ENCODE data around the gene SKOR1.
A peak's percentile ranks its signal among the peaks of the same experiment; 100 is the strongest.

SKOR1 gene

DNA sequence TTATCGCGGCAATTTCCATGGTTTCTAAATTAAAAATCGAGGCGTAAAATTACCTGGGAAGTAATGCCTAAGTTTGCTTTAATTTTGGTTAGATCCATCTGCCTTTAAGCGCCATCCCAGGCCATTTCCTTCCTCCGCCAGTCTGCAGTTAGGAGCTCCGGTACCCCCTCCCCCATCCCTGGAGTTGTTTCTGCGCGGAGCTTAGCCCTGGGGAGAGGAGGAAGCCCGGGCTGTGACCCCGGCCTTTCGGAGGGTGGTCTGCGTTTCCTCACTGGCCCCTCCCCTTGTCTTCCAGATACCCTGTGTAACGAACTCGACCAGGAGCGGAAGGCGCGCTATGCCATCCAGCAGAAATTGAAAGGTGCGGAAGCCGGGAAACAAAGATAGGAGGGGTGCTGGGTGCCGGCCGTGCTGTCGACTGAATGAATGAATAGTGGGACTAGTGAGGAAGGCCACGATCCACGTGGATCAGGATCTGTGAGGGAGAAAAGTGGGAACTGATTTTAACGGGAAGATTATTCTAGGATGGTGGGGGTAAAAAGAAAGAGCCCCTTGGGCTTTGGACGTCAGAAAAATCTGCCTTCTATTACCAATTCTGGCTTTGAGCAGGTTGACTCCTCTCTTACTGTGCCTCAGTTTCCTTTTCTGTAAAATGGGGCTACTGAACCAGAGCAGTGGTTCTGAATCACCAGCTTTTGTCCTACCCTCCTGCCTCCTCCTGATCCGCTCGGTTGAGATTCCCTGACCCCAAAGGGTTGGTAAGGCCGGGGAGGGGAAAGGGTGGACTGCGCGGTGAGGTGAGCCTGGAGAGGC lies 7.8 kb downstream of the SKOR1 start:
- no peak for DNase-seq

DNA sequence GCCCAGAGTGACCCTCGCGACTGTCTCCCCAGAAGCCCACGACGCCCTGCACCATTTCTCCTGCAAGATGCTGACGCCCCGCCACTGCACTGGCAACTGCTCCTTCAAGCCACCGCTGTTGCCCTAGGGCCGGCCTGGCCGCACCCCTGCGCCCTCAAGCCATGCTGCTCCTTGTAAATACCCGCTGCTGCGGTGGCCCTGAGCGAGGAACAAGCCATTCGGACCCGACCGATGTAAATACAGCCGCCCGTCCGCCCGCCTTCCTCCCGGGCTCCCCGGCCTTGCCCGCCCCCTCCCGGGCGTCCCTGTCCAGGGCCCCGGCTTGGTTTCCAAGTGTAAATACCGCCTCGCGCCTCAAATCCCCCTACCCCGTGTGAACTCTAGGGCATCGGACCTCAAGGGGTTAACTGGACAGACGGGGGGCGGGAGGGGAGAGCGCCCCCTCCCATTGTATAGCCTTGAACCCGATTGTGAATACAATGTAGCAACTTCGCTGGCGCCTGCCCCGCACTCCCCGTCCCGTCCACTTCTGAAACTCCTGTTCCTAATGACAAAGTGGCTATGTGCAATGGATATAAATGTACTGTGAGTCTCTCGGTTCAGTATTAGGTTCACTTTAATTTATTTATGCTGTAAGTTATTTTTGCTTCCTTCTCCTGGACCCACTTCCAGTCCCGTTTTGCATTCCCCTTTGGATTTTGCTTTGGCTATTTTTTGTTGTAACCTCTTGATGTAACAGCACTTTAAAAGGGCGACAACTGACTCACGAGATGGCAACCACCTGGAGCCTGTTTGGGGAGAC lies 8.6 kb downstream of the SKOR1 start:
- no peak for DNase-seq

DNA sequence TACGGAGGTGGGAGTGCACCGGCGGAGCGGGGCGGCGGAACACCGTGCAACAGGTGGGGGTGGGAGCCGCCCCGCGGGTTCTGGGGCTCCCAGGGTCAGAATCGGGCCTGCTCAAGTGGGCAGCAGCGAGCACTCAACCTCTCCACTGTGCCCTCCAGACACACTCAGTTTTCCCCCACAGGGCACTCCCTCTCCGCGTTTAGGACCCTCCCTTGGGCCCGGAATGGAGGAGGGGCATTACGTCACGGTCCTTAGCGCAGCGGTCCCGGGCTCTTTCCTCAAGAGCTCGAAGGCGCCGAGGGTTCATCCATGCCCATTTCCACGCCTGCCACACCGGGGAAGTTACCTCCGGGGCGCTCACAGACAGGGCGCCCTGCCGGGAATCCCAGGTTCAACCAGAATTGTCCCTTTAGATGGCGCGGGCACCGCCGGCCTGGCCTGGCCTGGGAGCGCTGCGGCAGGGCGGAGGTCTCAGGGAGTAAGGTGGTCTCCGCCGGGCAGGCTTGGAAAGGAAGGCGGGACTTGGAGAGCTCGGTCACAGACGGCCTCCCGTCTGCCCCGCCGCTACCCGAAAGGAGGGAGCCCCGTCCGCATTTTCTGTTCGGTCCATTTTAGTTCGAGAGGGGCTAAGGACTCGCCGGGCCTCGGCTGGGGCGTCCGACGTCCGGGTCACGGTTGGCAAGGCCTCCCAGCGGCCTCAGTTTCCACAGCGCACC lies 9.4 kb downstream of the SKOR1 start:
- no peak for DNase-seq

DNA sequence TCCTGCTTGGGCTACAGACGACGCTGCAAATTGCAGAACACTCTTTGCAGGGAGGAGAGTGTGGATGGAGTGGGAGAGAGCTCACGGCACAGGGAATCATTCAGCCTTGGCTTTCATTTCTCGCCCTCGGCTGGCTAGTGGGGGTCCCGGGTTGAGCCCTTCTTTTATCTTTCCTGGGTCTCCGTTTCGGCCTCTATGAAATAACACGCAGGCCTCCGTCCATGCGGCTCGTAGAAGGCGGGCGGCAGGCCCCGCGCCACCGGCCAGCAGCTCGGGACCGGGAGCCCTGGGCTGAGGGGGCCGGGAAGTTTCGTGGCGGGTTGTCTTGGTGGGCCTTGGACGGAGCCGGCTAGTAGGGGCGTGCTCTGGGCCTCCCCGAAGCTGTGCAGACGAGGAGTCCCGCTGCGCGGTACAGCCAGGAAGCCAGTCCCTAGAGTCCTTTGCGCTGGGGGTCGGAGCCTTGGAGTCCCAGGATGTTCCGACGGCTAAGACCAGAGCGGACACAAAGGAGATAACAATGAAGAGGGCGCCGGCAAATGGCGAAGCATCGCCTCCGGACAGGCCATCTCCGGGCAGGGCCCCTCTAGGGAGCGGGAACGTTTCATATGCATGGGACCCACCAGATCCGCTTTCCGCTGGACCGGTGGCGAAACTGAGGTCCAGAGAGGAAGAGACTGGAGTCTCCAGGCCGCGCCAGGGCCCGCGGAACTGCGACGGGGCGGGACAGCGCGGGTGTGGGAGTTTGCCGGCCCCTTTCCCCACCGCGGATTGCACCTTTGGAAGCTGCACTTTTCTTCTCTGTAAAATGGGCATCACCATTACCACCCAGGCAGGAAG lies 10.2 kb downstream of the SKOR1 start:
- no peak for DNase-seq

GRCh38 chr15:67836134-67836455 lies 10.8 kb downstream of the SKOR1 start:
- no peak for DNase-seq

- peak; percentile 24 for DNase-seq
Observed at GRCh38 chr15:67836477-67836876, 11.2 kb downstream of the SKOR1 start.

DNA sequence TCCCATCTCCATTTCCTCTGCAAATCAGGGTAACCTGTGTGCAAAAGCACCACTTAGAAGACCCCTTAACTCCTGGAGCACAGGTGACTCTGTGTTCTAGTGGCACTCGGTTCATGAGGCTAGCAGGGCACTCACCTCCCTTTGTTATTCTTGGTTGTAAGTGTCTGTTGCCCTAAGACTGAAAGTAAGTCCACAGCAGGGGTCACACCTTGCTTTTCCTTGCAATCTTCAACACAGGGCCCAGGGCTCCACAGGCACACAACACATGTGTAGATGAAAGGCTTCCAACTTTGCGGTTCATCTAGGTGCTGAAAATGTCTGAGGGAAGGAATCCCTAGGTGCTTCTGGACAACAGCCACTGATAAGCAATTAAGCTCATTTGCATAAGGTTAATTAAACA lies 11.6 kb downstream of the SKOR1 start:
- no peak for DNase-seq

DNA sequence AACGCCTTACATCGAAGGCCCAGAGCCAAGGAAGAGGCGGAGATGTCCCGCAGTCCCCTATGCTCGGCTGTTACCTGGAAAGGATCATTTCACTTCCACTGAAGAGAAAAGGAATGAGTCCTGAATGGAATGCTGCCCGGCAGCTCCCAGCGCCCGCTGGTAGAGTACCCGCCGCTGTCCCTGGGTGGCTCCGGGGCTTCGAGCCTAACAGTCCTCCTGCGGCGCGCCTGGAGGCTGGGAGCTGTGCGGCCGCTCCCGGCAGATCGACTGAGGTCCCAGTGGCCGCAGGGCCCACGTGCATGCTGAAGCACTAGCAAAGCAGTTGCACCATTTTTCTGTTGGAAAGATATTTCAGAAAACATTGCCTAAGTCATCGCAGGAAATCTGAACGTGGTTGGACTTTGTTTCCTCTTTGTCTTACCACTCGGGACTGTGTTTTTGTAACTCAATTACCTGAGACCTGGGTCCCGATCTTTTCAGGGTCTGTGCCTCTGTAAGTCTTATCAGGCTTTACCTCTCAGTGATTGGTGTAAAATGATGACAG lies 13.6 kb downstream of the SKOR1 start:
- peak; percentile 46 for DNase-seq

DNA sequence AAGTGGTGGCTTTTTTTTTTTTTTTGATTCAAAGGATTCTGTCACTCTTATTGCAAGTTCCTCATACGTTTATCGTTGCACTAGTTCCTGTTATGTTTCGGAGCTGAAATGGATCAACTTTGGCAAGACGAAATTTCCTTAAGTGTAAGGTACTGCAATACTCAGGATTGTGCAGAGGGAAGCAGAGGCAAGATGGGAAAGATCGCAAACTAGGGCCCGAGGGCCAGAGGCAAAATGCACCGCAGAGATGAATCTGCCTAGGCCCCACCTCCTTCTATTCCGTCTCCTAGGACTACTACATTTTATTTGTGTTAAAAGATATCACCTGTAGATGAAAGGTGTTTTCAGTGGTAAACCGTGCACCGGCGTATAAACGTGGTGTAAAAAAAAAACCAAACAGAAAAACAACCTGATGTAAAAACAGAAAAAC lies 14.2 kb downstream of the SKOR1 start:
- DNase-seq = peak; percentile 74

GRCh38 chr15:67839929-67840748 lies 14.8 kb downstream of the SKOR1 start, which contains the start of gene RNU6-1:
TSS of gene RNU6-1 (minus strand) at chr15:67840045.
- peak; percentile 94 for DNase-seq

GRCh38 chr15:67840749-67841512 lies 15.6 kb downstream of the SKOR1 start:
- DNase-seq = peak; percentile 42

- DNase-seq = no peak
Observed at GRCh38 chr15:67841513-67841762, 16.1 kb downstream of the SKOR1 start.

GRCh38 chr15:67843092-67843501 lies 17.8 kb downstream of the SKOR1 start:
- no peak for DNase-seq

- DNase-seq = no peak
Observed at GRCh38 chr15:67843571-67844387, 18.5 kb downstream of the SKOR1 start.

- no peak for DNase-seq
Observed at GRCh38 chr15:67845974-67846373, 20.7 kb downstream of the SKOR1 start.

- DNase-seq = no peak
Observed at GRCh38 chr15:67849538-67849937, 24.2 kb downstream of the SKOR1 start.

DNA sequence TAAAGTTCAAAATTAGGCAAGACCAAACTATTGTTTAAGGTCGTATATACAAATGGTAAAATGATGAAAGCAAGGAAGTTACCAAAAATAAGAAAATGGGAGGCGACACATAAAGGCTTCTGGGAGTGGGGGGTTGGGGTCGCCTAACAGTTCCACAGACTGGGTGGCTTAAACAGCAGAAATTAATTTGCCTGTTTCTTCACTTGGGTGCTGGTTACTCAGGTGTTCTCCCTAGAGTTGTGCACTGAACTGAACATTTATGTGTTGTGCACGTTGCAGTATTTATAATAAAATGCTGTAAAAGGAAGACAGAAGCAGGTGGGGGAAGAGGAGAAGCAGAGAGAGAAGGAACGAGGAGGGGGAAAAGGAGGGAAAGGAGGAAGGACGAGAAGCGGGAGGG lies 25.0 kb downstream of the SKOR1 start:
- DNase-seq = no peak

DNA sequence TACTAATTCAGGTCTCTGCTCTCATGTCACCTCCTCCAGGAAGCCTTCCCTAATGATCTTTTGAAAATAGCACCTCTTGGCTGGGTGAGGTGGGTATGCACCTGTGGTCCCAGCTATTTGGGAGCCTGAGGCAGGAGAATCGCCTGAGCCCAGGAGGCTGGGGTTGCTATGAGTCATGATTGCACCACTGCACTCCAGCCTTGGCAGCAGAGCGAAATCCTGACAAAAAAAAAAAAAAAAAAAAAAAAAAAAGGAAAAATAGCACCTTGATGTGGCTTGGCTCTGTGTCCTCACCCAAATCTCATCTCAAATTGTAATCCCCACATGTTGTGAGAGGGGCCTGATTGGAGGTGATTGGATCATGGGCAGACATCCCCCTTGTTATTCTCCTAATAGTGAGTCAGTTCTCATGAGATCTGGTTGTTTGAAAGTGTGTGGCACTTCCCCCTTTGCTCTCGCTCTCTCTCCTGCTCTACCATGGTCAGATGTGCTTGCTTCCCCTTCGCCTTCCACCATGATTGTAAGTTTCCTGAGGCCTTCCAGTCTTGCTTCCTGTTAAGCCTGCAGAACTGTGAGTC lies 25.8 kb downstream of the SKOR1 start:
- no peak for DNase-seq

- no peak for DNase-seq
Observed at GRCh38 chr15:67852418-67852817, 27.1 kb downstream of the SKOR1 start.

DNA sequence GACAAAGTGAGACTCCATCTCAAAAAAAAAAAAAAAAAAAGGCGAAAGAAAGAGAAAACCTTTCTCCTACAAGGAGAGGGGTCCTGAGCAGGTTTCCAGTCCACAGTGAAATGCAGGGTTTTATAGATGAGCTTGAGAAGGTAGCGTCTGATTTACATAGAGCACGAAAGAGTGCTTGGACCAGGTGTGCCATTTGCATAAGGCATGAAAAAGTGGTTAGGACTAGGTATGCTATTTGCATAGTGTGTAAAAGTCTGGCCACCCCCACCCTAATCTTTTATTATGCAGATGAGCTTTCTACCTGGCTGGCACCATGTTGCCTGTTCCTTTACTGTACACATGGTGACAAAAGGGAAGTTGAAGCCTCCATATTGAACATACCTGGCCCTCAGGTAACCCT lies 28.1 kb downstream of the SKOR1 start:
- DNase-seq = no peak
